ENCODE data around the gene ZSCAN18. TPM values are rescaled to one million over a fixed set of nuclear protein-coding genes. Genes with fewer than 3 reads are reported as not detected.

ZSCAN18 gene
- total and polyA plus RNA-seq, 9 of the 15 experiments (the other 6 are each of a cell fraction or from before 2014, with no cell fraction given): 0.07 to 1.9 (median 0.31) TPM; not detected in 1

DNA sequence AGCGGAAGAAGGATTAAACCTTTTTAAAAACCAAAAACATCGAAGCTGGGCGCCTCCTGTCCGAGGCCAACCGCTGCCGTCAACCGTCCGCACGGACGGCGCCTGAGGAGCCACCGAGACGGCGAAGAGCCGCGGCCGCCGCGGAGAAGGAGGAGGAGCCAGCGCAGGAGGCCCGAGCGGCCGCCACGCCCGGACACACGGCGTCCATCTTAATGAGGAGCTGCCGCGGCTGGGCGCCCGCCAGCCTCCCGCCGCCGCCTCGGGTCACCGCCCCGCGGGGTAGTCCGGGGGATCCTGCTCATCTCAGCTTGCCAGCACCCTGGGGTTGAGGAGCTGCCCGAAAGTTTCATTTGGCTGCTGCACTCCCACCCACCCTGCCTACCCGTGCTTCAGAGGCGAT lies 53.6 kb downstream of the ZSCAN18 start:
- ChIA-PET POLR2A (no interaction called here), CTCF (ENCODE audit: low intra/inter-chr PET ratio) (interaction anchor here (0.7 kb wide), 1 partner anchor 1486 kb away, joined by 4 read pairs; no protein-coding TSS in a partner anchor)
- FAIRE-seq: no peak
- H3K4me3 ChIP-seq: peak overlapping the region; percentile 18; the same call in 1 of the 2 replicates
- peak in 2 of 4 experiments; percentile 8 to 26 for DNase-seq (ENCODE audit: extremely low read depth in 1 of 4, low spot score in 3 of 4)
- BruUV-seq (replicated peaks): no TSS peak
- H2AFZ ChIP-seq (ENCODE audit: low read depth, low read length): peak overlapping the region; percentile 33; the same call in 1 of the 2 replicates
- H3K79me2 ChIP-seq (ENCODE audit: control insufficient read depth, insufficient read depth, low read length): no peaks in the 10 kb centered on the region
- H3K4me1 ChIP-seq (replicated peaks in 1 of 2; ENCODE audit: control insufficient read depth in 2 of 2, insufficient read depth in 2 of 2, low read length in 2 of 2): peaks cover 0 to 16% of the 10 kb centered on the region in 2 experiments; a peak in 2 of 5 replicates
- no peak overlapping the region for H3K27ac ChIP-seq (ENCODE audit: extremely low read depth, low read depth, low read length)
- peak; percentile 84 for ATAC-seq
- intact Hi-C loops (cut with micrococcal nuclease) (no loop called here), in situ Hi-C loops (cut with MboI) (no loop called here)
- peak overlapping the region; percentile 43 for H3K4me2 ChIP-seq (ENCODE audit: insufficient read depth, low read length)
- H3K9me3 ChIP-seq (replicated peaks; ENCODE audit: control insufficient read depth, insufficient read depth, low read depth, low read length): no peaks in the 10 kb centered on the region
- 3% methylated on average over 24 of the region's 42 CpGs for WGBS (ENCODE audit: insufficient coverage, low coverage, missing lambda C conversion rate)
- 0 out of 4 replicates have a peak overlapping the region, but pooled peaks of 1 of the 2 experiments have one; percentile 17 for H3K9ac ChIP-seq (ENCODE audit: insufficient read depth in 1 of 2, low read depth in 2 of 2, low read length in 2 of 2)
- peaks cover 0 to 10% of the 10 kb centered on the region in 2 experiments; a peak in 2 of 5 replicates for H3K27me3 ChIP-seq (ENCODE audit: control insufficient read depth in 2 of 2, insufficient read depth in 2 of 2, low read length in 2 of 2)
- H3K9me1 ChIP-seq (ENCODE audit: control insufficient read depth, insufficient read depth, low read length): no peaks in the 10 kb centered on the region
- no peaks in the 10 kb centered on the region for H3K36me3 ChIP-seq (ENCODE audit: control insufficient read depth, insufficient read depth, low read length)
- no peaks in the 10 kb centered on the region for H4K20me1 ChIP-seq (replicated peaks; ENCODE audit: control insufficient read depth, insufficient read depth, low read length)
- TF ChIP-seq, protein P1, sequence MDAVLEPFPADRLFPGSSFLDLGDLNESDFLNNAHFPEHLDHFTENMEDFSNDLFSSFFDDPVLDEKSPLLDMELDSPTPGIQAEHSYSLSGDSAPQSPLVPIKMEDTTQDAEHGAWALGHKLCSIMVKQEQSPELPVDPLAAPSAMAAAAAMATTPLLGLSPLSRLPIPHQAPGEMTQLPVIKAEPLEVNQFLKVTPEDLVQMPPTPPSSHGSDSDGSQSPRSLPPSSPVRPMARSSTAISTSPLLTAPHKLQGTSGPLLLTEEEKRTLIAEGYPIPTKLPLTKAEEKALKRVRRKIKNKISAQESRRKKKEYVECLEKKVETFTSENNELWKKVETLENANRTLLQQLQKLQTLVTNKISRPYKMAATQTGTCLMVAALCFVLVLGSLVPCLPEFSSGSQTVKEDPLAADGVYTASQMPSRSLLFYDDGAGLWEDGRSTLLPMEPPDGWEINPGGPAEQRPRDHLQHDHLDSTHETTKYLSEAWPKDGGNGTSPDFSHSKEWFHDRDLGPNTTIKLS (IDR thresholded peaks at IDR 0.05; ENCODE audit: borderline replicate concordance, low read depth): no peak
- TF ChIP-seq SRF (CRISPR knock-in tag; IDR thresholded peaks at IDR 0.05) (no peak), GTF3C2 (IDR thresholded peaks at IDR 0.05; ENCODE audit: borderline replicate concordance, extremely low read depth, insufficient read length) (no peak), POU5F1 (IDR thresholded peaks at IDR 0.05; ENCODE audit: borderline replicate concordance, low read depth, low read length, partially characterized antibody) (no peak), ATF2 (CRISPR knock-in tag; IDR thresholded peaks at IDR 0.05) (no peak), KLF6 (CRISPR knock-in tag; IDR thresholded peaks at IDR 0.05; ENCODE audit: borderline replicate concordance) (no peak), RBFOX2 (IDR thresholded peaks at IDR 0.05; ENCODE audit: low read depth, low read length) (peak; percentile 55), IFI16 (CRISPR knock-in tag; IDR thresholded peaks at IDR 0.05) (no peak), RREB1 (CRISPR knock-in tag; IDR thresholded peaks at IDR 0.05) (no peak)
